ENCODE results near the gene TBC1D14.

Gene TBC1D14

GRCh38 chr4:6992728-6993677, 83.4 kb downstream of the TBC1D14 start:
- Mint-ChIP-seq H3K9me3 (no peaks in the 10 kb centered on the region), H3K27ac (no peak overlapping the region), H3K36me3 (peaks cover 64% of the 10 kb centered on the region), H3K4me3 (no peak overlapping the region), H3K4me1 (peaks cover 44% of the 10 kb centered on the region)
- DNase-seq (ENCODE audit: low spot score in 2 of 2) = no peak
- ATAC-seq = no peak

- no peak overlapping the region for H3K27ac Mint-ChIP-seq
- peaks cover 96% of the 10 kb centered on the region for H3K36me3 Mint-ChIP-seq
- peaks cover 30% of the 10 kb centered on the region for H3K4me1 Mint-ChIP-seq
- no peak for ATAC-seq
- no peak overlapping the region for H3K4me3 Mint-ChIP-seq
- DNase-seq (ENCODE audit: low spot score in 2 of 2) = no peak
- no peaks in the 10 kb centered on the region for H3K9me3 Mint-ChIP-seq
Measured at GRCh38 chr4:6996481-6996880, 86.9 kb downstream of the TBC1D14 start.

GRCh38 chr4:6999172-7000086, 89.8 kb downstream of the TBC1D14 start:
- H3K36me3 Mint-ChIP-seq = peaks cover 98% of the 10 kb centered on the region
- peak overlapping the region; percentile 89 for H3K27ac Mint-ChIP-seq
- no peak overlapping the region for H3K4me3 Mint-ChIP-seq
- ATAC-seq = peak; percentile 64
- H3K9me3 Mint-ChIP-seq = no peaks in the 10 kb centered on the region
- peaks cover 22% of the 10 kb centered on the region for H3K4me1 Mint-ChIP-seq
- no peak for DNase-seq (ENCODE audit: low spot score in 2 of 2)

- Mint-ChIP-seq H3K4me1 (peaks cover 22% of the 10 kb centered on the region), H3K36me3 (peaks cover 98% of the 10 kb centered on the region), H3K9me3 (no peaks in the 10 kb centered on the region), H3K27ac (peak overlapping the region; percentile 74), H3K4me3 (no peak overlapping the region)
- no peak for DNase-seq (ENCODE audit: low spot score in 2 of 2)
- no peak for ATAC-seq
Measured at GRCh38 chr4:7000421-7001176, 91.0 kb downstream of the TBC1D14 start.

GRCh38 chr4:7001271-7001670, 91.6 kb downstream of the TBC1D14 start:
- Mint-ChIP-seq H3K36me3 (peaks cover 98% of the 10 kb centered on the region), H3K4me1 (peaks cover 22% of the 10 kb centered on the region), H3K4me3 (no peak overlapping the region), H3K27ac (peak overlapping the region; percentile 74), H3K9me3 (no peaks in the 10 kb centered on the region)
- DNase-seq (ENCODE audit: low spot score in 2 of 2) (no peak), ATAC-seq (no peak)

GRCh38 chr4:7002336-7002735, 92.7 kb downstream of the TBC1D14 start:
- H3K36me3 Mint-ChIP-seq = peaks cover 98% of the 10 kb centered on the region
- H3K9me3 Mint-ChIP-seq = no peaks in the 10 kb centered on the region
- ATAC-seq = no peak
- H3K4me1 Mint-ChIP-seq = peaks cover 27% of the 10 kb centered on the region
- no peak overlapping the region for H3K4me3 Mint-ChIP-seq
- no peak for DNase-seq (ENCODE audit: low spot score in 2 of 2)
- H3K27ac Mint-ChIP-seq = peak overlapping the region; percentile 37

- H3K36me3 Mint-ChIP-seq = peaks cover 98% of the 10 kb centered on the region
- ATAC-seq = no peak
- H3K4me3 Mint-ChIP-seq = no peak overlapping the region
- no peak for DNase-seq (ENCODE audit: low spot score in 2 of 2)
- H3K4me1 Mint-ChIP-seq = peaks cover 27% of the 10 kb centered on the region
- H3K9me3 Mint-ChIP-seq = no peaks in the 10 kb centered on the region
- H3K27ac Mint-ChIP-seq = peak overlapping the region; percentile 43
Measured at GRCh38 chr4:7003176-7003878, 93.7 kb downstream of the TBC1D14 start.

GRCh38 chr4:7003879-7004240, 94.2 kb downstream of the TBC1D14 start:
- H3K36me3 Mint-ChIP-seq = peaks cover 98% of the 10 kb centered on the region
- H3K4me1 Mint-ChIP-seq = peaks cover 25% of the 10 kb centered on the region
- DNase-seq (ENCODE audit: low spot score in 2 of 2) (no peak), ATAC-seq (no peak)
- peak overlapping the region; percentile 43 for H3K27ac Mint-ChIP-seq
- no peak overlapping the region for H3K4me3 Mint-ChIP-seq
- H3K9me3 Mint-ChIP-seq = no peaks in the 10 kb centered on the region

- ATAC-seq = no peak
- Mint-ChIP-seq H3K4me3 (no peak overlapping the region), H3K27ac (peak overlapping the region; percentile 43), H3K4me1 (peaks cover 20% of the 10 kb centered on the region), H3K36me3 (peaks cover 98% of the 10 kb centered on the region), H3K9me3 (no peaks in the 10 kb centered on the region)
- DNase-seq (ENCODE audit: low spot score in 2 of 2) = no peak
Measured at GRCh38 chr4:7004331-7004730, 94.7 kb downstream of the TBC1D14 start.

GRCh38 chr4:7005571-7005970, 95.9 kb downstream of the TBC1D14 start:
- DNase-seq (ENCODE audit: low spot score in 2 of 2) (no peak), ATAC-seq (no peak)
- Mint-ChIP-seq H3K4me3 (no peak overlapping the region), H3K36me3 (peaks cover 98% of the 10 kb centered on the region), H3K9me3 (no peaks in the 10 kb centered on the region), H3K4me1 (peaks cover 15% of the 10 kb centered on the region), H3K27ac (no peak overlapping the region)

GRCh38 chr4:7006411-7006810, 96.8 kb downstream of the TBC1D14 start:
- ATAC-seq = no peak
- no peak for DNase-seq (ENCODE audit: low spot score in 2 of 2)
- no peak overlapping the region for H3K4me3 Mint-ChIP-seq
- peak overlapping the region; percentile 15 for H3K27ac Mint-ChIP-seq
- H3K36me3 Mint-ChIP-seq = peaks cover 98% of the 10 kb centered on the region
- no peaks in the 10 kb centered on the region for H3K9me3 Mint-ChIP-seq
- peaks cover 13% of the 10 kb centered on the region for H3K4me1 Mint-ChIP-seq

GRCh38 chr4:7007142-7007907, 97.7 kb downstream of the TBC1D14 start:
- Mint-ChIP-seq H3K4me1 (peaks cover 5% of the 10 kb centered on the region), H3K4me3 (no peak overlapping the region), H3K9me3 (no peaks in the 10 kb centered on the region), H3K36me3 (peaks cover 98% of the 10 kb centered on the region), H3K27ac (peak overlapping the region; percentile 15)
- ATAC-seq = no peak
- DNase-seq (ENCODE audit: low spot score in 2 of 2) = no peak

- DNase-seq (ENCODE audit: low spot score in 2 of 2) = no peak
- H3K4me1 Mint-ChIP-seq = peaks cover 5% of the 10 kb centered on the region
- no peak overlapping the region for H3K4me3 Mint-ChIP-seq
- peak overlapping the region; percentile 15 for H3K27ac Mint-ChIP-seq
- no peaks in the 10 kb centered on the region for H3K9me3 Mint-ChIP-seq
- peaks cover 100% of the 10 kb centered on the region for H3K36me3 Mint-ChIP-seq
- ATAC-seq = no peak
Measured at GRCh38 chr4:7007944-7008343, 98.3 kb downstream of the TBC1D14 start.

GRCh38 chr4:7009564-7009963, 99.9 kb downstream of the TBC1D14 start:
- H3K4me3 Mint-ChIP-seq = no peak overlapping the region
- peak overlapping the region; percentile 15 for H3K27ac Mint-ChIP-seq
- ATAC-seq = no peak

More at GRCh38 chr4:7009564-7009963, 99.9 kb downstream of the TBC1D14 start:
- DNase-seq (ENCODE audit: low spot score in 2 of 2) = no peak
- Mint-ChIP-seq H3K9me3 (no peaks in the 10 kb centered on the region), H3K4me1 (peaks cover 5% of the 10 kb centered on the region), H3K36me3 (peaks cover 100% of the 10 kb centered on the region)

Measured in stimulated activated effector memory CD8-positive, alpha-beta T cell treated with anti-CD3 and anti-CD28 coated beads, Interleukin-12 subunit alpha, Interleukin-12 subunit beta, amount 100 ng/mL, for 72 hours (primary cell).